Right lobe of liver (tissue), 4 donors: ENCODE data around the gene ARL15.

ENCODE experiments used
- CTCF ChIP-seq, 4 donors: fragments of 200-600 bp in 3 of 4; fragments of 450-650 bp in 1 of 4; IDR thresholded peaks; one replicate each; pipeline versions ENCODE4 v1.5.1 to v1.8.0; 2016 to 2022; ENCODE audit warnings: antibody characterized with exemption in 4 of 4, mild to moderate bottlenecking in 2 of 4
- POLR2A ChIP-seq: fragments of 450-650 bp; IDR thresholded peaks from one replicate; pipeline ENCODE4 v1.6.1; 2017; ENCODE audit warnings: antibody characterized with exemption, mild to moderate bottlenecking
- donor health status: DM: no; HTN: no; CAD: no.
- donor health status: DM: no; HTN: no; CAD: no.
- donor health status: DM: no; HTN: yes; CAD: no.

DNA sequence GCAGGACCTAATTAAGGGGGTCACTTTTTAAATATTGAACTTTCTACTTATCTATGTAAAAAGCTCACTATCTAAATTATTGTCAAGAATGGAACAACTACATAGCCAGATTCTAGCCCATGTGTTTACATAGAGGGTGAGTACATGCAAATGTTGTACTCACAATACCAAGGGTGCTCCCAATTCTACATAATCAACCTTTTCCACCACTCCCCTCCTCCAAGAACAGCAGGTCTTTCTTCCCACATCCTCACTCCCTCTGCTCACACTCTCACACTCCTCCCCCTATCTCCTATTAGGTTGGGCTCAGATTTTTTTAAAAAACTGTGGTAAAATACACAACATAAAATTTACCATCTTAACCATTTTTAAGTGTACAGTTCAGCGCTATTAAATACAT, 325.4 kb downstream of the ARL15 start:
- TF ChIP-seq CTCF (IDR thresholded peaks at IDR 0.05) (no peak), POLR2A (no peak)
